Hematopoietic multipotent progenitor cell treated with erythropoietin and hydrocortisone succinate and interleukin-3 and kit ligand, for 17 days (in vitro differentiated cells): Measurements from ENCODE around the gene CPA4.
"Not testable (repeated sequence)": the region's sequence is repeated elsewhere in the genome, so short reads cannot be mapped to it uniquely, and the experiment has no call there.

Experiments used
- DNase-seq: peaks from one replicate; pipeline ENCODE4 v3.0.0-alpha.2; 2015; ENCODE audit warnings: low spot score

Gene CPA4

GRCh38 chr7:130303127-130303526 is 10.2 kb downstream of the CPA4 start:
- DNase-seq, result no peak

GRCh38 chr7:130303551-130303950 is 10.6 kb downstream of the CPA4 start:
- no peak for DNase-seq

- no peak for DNase-seq
Measured at GRCh38 chr7:130303982-130304381, 11.0 kb downstream of the CPA4 start.

- DNase-seq, result no peak
Measured at GRCh38 chr7:130304878-130305277, 11.9 kb downstream of the CPA4 start.

GRCh38 chr7:130305433-130306042 is 12.6 kb downstream of the CPA4 start:
- DNase-seq, result no peak

- no peak for DNase-seq
Measured at GRCh38 chr7:130309986-130310385, 17.0 kb downstream of the CPA4 start.

GRCh38 chr7:130314305-130314704 is 21.3 kb downstream of the CPA4 start:
- no peak for DNase-seq

- DNase-seq, result no peak
Measured at GRCh38 chr7:130319541-130319940, 26.6 kb downstream of the CPA4 start.

- DNase-seq, result not testable (repeated sequence)
Measured at GRCh38 chr7:130321542-130322229, 28.7 kb downstream of the CPA4 start.

- no peak for DNase-seq
Measured at GRCh38 chr7:130322615-130323014, 29.7 kb downstream of the CPA4 start.

GRCh38 chr7:130324306-130324943 is 31.5 kb downstream of the CPA4 start:
- no peak for DNase-seq

- DNase-seq, result no peak
Measured at GRCh38 chr7:130329681-130330080, 36.7 kb downstream of the CPA4 start.

GRCh38 chr7:130332259-130333053 is 39.5 kb downstream of the CPA4 start:
- no peak for DNase-seq

GRCh38 chr7:130333832-130334231 is 40.9 kb downstream of the CPA4 start:
- DNase-seq, result no peak

- DNase-seq, result no peak
Measured at GRCh38 chr7:130334274-130334673, 41.3 kb downstream of the CPA4 start.

- no peak for DNase-seq
Measured at GRCh38 chr7:130337410-130337971, 44.5 kb downstream of the CPA4 start.

- DNase-seq, result no peak
Measured at GRCh38 chr7:130338233-130338632, 45.3 kb downstream of the CPA4 start.

- no peak for DNase-seq
Measured at GRCh38 chr7:130341882-130342281, 48.9 kb downstream of the CPA4 start.

GRCh38 chr7:130342701-130343380 is 49.9 kb downstream of the CPA4 start:
- no peak for DNase-seq

- DNase-seq, result no peak
Measured at GRCh38 chr7:130344271-130344866, 51.4 kb downstream of the CPA4 start, which contains the start of gene CPA5. Gene CPA5 (plus strand): TSS chr7:130344816. CDS start chr7:130346486, 1,670 bp downstream.

GRCh38 chr7:130345136-130345535 is 52.2 kb downstream of the CPA4 start:
- no peak for DNase-seq
